ENCODE results near the gene RAP1GAP. TPM values are rescaled to one million over a fixed set of nuclear protein-coding genes. Genes with fewer than 3 reads are reported as not detected.

Gene RAP1GAP
- polyA plus RNA-seq, 1 donor: 20.2 TPM

DNA sequence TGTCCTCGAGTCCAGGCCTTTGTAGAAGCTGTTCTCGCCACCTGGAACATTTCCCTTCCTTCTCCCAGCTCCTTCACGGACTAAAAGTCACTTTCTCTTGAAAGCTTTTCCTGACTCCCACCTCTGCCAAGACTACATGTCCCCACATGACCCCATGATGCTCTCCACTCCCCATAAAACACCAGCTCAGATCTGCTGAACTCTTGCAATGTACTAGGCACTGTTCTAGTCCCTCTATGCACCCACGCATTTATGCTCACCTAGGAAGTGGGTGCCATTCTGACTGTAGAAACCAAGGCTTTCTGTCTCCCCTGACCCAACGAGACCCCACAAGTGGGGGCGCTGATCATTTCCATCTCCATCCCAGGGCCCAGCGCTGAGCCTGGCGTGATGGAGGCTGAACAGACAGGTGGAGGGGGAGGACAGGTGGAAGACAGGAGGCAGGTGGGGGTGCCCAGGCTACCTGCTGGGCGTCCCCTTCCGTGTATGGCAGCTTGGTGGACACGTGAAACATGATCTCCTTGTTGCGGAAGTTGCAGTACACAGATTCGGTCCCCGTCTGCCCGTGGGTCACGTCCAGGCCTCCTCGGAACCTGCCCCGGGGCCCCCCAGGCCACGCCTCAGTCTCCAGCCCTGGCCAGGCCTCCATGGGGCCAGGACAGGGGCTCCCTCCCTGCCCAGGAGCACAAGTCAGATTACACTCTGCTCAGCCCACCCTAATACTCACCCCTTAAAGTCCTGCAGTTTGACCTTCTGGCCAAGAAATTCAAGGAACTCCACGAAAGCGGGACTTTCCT, 58.0 kb downstream of the RAP1GAP start:
- DNase-seq: no peak

DNA sequence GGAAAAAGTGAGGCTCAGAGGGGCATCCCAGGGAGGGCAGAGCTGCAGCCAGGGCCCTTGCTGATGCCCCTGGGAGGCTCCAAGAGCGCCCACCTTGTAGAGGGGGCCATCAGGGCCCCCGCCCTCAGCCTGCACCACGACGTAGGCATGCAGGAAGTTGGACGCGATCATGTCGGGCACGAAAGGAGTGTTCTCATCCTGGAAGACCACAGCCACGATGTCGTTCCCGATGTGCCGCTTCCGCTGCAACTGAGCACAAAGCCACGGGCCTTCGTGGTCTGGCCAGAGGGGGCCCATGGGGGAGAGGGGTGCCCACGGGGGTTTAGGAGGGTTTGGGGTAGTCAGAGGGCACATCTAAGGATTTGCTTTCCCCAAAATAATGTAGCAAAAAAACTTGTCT, 59.1 kb downstream of the RAP1GAP start:
- no peak for DNase-seq

DNA sequence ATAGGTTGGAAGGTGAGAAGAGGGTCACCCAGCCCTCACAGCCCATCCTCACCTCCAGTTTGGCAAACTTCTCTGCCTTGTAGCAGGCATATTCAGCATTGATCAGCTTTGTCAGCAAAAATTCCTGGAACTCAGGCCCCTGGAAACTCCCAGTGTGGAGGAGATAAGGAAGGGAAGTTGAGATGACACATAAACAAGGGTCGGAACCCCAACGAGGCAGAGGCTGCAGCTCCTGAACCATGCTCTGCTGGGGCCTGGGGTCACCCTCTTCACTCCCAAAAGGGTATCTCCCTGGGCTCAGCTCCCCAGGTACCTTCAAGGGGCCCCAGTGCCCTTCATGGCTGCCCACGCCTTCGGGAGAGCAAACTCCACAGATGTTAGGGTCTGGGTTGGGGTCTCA, 60.4 kb downstream of the RAP1GAP start:
- no peak for DNase-seq

DNA sequence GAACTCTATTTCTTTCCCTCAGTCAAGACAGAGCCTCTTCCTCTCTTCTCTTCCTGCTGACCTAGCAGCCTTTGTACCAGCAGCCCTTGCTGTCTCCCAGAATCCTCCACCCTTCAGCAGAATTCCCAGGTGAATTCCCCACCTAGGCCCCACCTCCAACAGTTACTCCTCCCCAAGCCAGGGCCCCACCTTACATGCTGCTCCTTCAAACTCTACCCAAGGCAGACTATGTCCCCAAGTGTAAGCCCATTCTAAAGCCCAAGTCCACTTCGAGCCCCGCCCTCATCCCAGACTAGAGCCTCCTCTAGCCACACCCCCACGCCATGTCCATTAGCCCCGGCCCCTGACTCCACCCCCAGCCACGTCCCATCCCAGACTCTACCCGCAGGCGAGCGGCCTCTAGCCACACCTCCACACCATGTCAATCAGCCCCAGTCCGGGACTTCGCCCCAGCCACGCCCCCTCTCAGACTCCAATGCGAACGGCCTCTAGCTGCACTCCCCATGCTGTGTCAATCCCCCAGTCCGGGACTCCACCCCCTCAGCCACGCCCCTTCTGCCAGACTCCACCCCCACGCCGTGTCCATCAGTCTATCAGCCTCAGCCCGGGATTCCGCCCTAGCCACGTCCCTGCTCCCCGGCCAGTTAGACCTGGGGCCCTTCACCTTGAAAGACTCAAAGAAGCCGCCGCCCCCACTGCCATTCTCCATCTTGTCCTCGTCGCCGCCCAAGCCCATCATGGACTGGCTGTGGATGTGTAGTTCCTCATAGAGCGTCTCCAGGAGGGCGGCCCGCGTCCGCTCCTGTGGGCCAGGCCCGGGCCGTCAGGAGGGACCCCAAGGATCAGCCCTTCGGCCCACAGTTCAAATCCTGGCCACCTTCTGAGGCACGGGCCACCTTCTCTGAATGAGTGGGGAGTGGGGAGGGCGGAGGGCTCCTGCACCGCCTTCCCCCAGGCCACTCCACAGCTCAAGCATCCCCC, 61.3 kb downstream of the RAP1GAP start:
- peak; percentile 70 for DNase-seq

DNA sequence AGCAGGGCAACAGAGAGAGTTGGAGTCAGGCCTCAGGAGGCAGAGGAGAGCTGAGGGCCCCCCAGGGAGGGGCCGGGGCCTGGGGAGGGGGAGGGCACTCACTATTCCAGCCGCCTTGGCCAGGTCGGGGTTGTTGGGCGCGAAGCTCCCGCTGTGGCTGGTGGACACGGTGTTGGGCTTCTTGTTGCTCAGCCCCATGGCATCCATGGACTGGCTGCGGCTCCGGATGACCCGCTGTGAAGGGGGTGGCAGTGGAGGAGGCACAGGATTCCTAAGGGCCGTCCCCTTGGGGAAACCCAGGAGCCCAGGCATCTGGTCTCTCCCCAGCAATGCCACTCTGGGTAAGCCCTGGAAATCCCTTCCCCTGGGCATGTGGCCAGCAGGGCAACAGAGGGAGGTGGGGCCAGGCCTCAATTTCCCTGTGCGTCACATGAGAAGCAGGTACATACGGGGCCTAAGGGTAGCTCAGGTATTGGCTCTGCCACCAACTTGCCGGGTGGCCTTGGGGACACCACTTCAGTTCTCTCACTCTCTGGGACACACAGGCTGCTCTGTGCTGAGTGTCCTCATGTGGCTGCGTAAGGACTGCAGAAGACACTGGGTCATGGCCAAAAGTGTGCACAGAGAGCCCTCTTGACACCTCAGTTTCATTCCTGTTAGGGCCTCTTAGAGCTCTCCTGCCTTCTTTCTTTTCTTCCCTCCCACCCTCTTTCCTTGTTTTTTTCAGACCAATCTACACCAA, 63.0 kb downstream of the RAP1GAP start:
- DNase-seq: no peak

DNA sequence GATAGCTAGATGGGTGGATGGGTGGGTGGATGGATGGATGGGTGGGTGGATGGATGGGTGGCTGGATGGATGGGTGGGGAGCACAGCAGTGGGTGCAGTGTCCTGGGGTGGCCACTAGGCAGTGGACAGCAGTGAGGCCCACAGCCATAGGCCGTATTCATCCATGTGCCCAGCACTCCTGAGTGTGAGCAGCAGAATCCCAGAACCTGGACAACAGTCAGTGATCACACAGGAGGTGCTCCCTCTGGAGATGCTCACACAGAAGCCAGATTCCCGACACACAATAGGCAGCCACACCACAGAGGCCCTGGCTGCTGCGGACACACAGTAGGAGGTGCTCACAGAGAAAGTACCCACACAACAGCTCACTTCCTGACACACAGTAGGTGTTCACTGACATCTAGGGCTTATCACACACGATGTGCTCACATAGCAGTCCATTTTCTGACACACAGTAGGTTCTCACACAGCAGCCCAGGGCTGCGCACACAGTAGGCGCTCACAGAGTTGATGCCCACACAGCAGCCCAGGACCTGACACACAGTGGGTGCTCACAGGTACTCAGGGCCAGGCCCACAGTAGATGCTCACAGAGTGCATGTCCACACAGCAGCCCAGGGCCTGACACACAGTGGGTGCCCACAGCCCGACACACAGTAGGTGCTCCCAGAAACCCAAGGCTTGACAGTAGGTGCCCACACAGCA, 64.0 kb downstream of the RAP1GAP start:
- no peak for DNase-seq

DNA sequence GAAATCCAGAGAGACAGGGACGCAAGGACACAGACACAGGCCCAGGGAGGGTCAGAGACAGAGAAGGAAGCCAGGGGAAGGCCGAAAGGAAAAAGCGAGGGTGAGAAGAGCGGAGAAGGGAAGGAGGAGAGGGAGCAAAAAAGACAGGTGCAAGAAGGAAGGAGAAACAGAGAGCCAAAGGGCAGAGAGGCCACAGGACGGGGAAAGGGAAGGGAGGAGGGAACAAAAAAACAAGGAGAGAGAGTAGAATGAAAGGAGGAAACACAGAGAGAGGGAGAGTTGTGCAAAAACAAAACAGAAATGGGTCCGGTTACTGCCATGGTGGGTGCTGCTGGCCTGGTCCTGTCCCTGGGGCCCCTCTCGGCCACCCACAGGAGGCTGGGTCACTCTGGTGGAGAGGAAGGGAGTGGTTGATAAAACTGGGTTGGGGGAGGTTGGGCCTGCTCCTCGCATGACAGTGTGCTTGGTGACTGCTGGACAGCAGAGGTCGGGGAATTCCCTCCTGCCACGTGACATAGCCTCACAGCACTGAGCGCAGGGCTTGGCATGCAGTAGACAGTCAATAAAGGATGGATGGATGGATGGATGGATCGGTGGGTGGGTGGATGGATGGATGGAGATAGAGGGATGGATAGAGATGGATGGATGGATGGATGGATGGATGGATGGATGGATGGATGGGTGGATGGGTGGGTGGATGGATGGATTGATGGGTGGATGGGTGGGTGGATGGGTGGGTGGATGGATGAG, 64.8 kb downstream of the RAP1GAP start:
- no peak for DNase-seq

DNA sequence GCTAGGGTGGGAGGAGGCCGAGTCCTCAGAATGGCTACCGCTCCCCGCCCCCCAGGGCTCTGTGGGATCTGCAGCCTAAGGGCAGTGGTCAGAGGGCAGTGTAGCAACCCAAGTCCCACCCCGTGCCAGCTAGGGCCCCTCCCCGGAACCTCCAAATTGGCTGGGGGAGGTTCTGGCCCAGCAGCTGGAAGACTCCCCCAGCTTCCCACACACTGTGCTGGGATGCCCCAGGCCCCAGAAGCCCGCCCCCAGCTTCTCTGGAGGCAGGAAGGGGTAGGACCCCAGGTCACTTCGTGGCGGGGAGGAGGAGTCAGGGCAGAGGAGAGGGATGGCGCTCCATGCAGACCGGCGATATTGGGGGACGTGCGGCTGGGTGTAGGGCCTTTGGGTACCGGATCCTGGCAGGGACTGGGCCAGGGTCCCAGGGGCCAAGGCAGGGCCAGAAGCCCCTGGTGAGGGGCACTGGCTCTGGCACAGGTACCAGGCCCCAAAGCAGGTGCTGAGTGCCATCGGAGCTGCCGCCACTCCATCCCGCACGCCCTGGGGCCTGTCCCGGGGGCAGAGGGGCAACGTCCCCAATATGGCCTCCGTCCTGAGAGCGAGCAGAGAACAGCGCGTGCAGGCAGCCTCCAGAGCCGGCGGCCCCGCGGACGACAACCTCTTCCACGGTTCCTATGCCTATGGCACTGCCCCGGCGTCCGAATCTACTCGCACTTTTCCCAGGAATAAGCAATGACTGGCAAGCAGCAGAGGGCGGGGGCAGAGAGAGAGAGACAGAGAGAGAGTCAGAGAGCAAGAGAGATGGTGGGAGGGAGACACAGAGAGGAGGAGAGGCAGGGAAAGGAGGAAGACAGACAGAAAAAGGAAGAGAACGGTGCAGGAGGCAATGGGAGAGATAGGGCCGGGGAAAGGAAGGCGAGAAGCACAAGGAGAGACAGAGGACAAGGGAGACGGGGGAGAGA, 65.7 kb downstream of the RAP1GAP start:
- DNase-seq: no peak

DNA sequence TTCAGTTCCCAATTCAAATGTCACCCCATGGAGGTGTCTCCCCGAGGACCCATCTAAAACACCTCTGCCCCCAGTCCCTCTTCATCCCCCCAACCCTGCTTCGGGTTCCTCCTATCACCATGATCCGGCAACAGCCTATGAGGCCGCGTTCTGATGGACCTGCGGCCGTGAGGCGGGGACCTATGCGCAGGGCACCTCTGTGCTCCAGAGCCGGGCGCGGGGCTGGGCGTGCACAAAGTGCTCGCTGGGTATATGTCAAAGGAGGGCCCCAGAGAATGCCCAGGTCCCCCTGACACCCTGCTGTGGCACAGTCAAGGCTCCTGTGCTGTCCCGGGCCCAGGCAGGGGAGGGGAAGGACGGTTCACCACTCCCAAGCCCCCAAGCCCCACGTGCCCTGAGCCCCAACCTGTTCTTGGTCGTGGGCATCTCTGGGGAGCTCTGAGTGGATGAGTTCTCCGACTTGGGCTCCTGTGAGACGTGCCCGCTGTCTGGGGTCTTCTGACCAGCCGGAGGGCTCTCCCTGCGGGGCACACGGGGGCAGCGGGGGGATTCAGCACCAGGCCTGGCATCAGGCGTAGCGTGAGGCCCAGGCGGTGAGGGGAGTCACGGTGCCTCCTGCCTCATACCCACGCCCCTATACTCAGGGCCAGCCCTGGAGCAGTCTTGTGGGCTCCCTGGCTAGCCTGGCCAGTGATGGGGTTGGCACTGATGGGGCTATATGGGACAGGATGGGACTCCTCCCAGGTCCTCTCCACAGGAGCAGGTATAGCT, 67.7 kb downstream of the RAP1GAP start:
- no peak for DNase-seq

DNA sequence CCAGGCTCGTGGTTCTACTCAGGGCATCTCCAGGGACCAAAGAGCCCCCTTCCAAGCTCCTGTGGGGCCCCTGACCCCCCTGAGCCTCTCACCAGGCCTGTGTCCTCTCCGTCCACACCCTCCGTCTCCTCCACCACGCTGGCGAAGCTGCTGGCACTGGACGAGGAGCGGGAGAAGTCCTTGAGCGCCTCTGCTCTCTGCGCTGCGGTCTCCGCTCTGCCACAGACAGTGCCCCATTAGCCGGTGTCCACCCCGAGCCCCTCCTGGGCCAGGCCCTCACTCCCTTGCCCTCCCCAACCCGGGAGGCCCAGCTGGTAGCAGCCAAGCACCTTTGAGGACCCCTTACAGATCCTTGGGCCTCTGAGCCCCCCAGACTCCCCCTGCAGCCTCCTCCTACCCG, 69.8 kb downstream of the RAP1GAP start:
- no peak for DNase-seq

DNA sequence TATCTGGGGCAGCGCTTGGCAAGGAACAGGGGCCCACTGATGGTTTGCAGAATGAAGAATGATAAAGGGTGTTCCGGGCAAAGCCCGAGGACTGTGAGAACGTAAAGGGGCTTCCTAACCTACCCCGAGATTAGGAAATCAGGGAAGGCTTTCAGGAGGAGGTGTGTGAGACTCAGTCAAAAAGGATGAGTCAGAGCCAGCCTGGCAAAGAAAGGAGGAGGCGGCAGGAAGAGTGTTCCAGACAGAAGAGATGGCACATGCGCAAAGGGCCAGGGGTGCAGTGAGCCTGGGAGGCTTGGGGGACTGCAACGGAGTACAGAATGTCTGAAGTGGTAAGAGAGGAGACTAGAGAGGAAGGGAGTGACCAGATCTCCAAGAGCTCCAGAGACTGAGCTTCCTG, 70.3 kb downstream of the RAP1GAP start:
- DNase-seq: no peak

DNA sequence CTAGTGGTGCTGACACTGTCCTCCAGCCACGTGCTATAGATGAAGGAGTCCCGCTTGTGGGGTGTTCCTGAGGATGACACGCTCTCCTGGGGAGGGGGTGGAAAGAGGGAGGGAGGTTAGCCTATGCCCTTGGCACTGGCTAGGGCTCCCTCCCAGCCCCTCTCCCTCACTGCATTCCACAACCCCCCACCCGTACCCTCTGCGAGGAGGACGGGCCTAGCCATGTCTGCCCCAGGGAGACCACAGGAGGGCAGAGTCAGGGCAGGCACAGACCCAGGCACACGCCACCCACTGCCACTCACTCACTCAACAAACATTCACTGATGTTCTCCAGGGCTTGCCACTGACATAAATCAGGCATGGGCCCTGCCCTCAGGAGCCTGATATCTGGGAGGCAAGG, 70.7 kb downstream of the RAP1GAP start:
- no peak for DNase-seq

DNA sequence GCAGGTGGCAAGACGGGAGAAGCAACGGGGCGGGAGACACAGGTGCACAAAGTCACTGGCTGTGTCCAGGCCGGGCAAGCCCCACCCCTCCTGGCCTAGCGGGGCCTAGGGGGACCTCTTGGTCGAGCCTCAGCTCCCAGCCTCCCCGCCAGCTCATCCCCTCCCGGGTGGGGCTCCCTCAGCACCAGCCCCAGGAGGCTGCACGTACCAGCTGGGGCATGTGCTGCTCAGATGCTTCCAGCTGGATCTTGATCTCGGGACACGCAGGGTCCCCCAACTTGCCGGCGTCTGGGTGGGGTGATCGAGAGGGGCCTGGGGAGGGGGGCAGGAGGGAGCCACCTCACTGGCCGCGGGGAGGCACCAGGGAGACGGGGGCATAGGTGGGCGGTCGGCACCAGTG, 71.4 kb downstream of the RAP1GAP start:
- DNase-seq: no peak

DNA sequence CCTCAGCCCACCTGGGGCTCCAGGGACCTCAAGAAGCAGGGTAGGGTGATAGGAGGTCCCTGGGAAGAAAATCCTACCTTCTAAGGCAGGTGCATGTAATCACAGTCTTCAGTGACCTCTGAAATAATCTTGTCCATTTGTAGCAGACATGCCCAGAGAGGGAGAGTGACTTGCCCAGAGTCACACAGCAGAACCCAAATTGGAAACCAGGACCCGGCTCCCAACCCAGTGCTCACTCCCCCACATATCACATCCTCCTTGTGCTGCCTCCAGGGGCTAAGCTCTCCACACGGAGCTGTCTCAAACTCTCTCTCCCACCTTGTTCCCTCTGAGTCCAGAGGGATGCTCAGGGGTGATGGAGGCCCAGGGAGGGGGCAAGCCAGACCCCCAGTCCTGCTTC, 72.5 kb downstream of the RAP1GAP start:
- DNase-seq: no peak

DNA sequence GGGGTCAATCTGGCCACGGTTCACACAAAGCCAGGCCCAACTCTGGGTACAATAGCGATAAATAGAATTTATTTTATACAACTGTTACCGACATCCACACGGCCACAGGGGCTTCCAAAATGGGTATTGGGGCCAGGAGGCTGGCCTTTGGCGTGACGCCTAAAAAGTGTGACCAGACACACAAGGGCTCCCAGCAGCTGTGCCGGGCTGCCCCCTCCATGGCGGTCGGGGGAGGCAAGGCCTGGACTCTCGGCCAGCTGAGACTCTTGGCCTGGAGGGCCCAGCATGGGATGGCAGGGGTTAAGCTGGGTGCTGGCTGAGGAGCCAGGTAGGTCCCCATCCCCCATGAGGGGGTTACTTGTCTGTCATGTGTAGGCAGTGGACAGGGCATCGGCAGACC, 73.0 kb downstream of the RAP1GAP start:
- no peak for DNase-seq

DNA sequence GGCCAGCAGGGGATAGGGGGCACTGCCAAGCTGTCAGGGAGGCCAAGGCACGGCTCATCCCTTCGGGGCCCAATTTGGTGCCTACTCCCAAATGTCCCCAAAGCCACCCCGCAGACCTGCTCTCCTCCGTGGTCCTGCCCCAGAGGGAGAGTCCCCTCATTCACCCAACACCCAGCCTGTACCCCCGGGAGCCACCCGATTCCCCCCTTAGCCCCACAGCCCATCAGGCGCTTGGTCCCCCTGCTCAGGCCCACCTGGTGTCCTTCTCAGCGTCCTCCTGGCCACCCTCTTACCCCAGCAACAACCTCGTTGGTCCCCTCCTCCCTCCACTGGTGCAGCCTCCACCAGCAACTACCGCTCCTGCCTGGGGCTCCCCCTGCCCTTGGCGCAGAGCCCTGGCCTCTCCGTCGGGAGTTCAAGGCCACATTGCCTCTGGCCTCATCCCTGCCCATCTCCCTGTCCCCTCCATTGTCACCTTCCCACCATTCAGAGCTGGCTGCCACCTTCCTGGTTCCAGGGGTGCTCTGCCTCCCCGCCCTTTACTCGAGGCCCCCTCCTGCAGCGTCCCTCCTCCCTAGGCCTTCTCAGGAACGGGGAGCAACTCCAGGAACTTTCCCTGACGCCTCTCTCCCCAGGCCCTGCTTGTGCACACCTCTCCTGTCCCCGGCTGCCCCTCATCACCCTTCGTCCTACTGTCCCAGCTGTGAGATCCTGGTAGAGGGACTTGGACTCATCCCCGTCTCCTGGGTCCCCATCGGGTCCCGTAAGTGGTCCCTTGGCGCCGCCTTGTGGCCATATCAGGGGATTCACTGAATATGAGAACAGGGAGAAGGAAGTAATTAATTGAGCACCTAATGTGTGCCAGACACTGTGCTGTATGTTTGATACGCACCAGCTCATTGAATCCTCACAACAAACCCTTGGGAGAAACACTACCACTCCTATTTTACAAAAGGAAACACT, 73.9 kb downstream of the RAP1GAP start:
- DNase-seq: no peak

DNA sequence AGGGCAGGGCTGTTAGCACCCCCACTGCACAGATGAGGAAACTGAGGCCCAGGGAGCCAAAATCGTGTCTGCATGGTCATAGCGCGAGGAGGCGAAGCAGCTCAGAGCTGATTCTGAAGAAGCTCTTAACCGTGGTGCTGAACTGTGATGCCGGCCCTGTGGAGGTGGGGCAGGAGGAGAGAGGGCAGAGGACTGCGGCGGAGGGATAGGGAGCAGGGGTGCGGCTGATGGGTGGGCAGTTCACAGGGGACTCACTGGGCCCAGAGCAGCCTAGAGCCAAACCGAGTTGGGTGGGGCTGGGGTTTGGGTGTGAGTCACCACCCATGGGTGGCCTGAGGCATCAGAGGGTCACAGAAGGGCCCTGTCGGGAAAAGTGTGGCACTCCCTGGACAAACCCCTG, 74.7 kb downstream of the RAP1GAP start:
- no peak for DNase-seq

DNA sequence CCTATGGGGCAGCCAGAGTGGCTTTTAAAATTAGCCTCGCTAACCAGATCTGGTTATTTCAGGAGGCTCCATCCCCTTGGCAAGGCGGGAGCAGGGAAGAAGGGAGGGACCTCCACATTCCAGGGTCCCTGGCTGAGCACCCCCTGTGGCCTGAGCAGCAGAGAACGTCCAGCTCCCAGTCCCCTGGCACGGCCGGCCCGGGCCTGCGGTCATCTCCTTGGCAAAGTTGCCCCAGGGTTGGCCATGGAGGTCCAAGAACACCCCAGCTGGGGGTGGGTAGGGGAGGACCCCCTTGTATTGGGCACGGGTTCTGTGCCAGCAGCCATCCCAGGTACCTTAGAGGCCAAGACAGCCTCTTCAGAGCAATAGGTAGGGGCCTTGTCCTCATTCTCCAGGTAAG, 75.9 kb downstream of the RAP1GAP start:
- no peak for DNase-seq

Data from left kidney (tissue), 2 donors.